Body of pancreas (tissue), 4 donors: ENCODE results near the gene BICD1. TPM values are rescaled to one million over a fixed set of nuclear protein-coding genes. Genes with fewer than 3 reads are reported as not detected.

Experiments used
- ATAC-seq: fragments of 150-250 bp; one replicate; pipeline ENCODE4 v1.9.1; 2016
- DNase-seq, 4 donors: peaks; one replicate each; pipeline ENCODE4 v3.0.0-alpha.2; 2019
- H3K27ac ChIP-seq, 4 donors: fragments of 200-600 bp; sonication (generic); 1 replicate in 3 of 4; 2 replicates in 1 of 4; pipeline versions ENCODE4 v1.5.1 to v1.6.1; 2016 to 2019; ENCODE audit warnings: mild to moderate bottlenecking in 1 of 4, mixed read lengths in 1 of 4, moderate library complexity in 1 of 4
- H3K27me3 ChIP-seq, 2 donors: fragments of 200-600 bp; sonication (generic); one replicate each; pipeline ENCODE4 v1.6.0; 2016; ENCODE audit warnings: mild to moderate bottlenecking in 1 of 2
- H3K36me3 ChIP-seq, 2 donors: fragments of 200-600 bp; sonication (generic); replicated peaks in 1 of 2; 2 replicates each; pipeline ENCODE4 v1.5.1; 2016; ENCODE audit warnings: low read depth in 2 of 2; ENCODE audit not compliant: insufficient read depth in 1 of 2
- H3K4me1 ChIP-seq: fragments of 200-600 bp; sonication (generic); one replicate; pipeline ENCODE4 v1.6.0; 2016
- H3K4me3 ChIP-seq, 2 donors: fragments of 200-600 bp; sonication (generic); 1 replicate in 1 of 2; 2 replicates in 1 of 2; pipeline ENCODE4 v1.5.1; 2016 to 2019
- H3K9me3 ChIP-seq, 3 donors: fragments of 200-600 bp; sonication (generic); 1 replicate in 2 of 3; 2 replicates in 1 of 3; pipeline ENCODE4 v1.5.1; 2016
- POLR2A ChIP-seq, 3 donors: fragments of 450-650 bp; IDR thresholded peaks; one replicate each; pipeline ENCODE4 v1.6.1; 2016; ENCODE audit warnings: antibody characterized with exemption in 3 of 3, mild to moderate bottlenecking in 2 of 3
- WGBS, 2 donors: methylation state at CpG; one replicate each; pipeline ENCODE4 v1.1.5; 2017; 5-methylcytosine and 5-hydroxymethylcytosine counted together
- intact Hi-C: fragments of 100-400 bp; cut with DNase I; formaldehyde crosslinking; loops from one replicate; pipeline ENCODE4 v1.15.1; 2023
- total RNA-seq, 2 donors: library from RNA; depleted of rRNA; stranded (reverse); fragments of >200 nt; gene quantifications; one replicate each; pipeline ENCODE4 v1.1.0, GENCODE V29; 2016
- TF ChIP-seq, protein P1 (sequence below), 7 experiments: fragments of 450-650 bp in 4 of 7; fragments of 200-600 bp in 3 of 7; sonication (generic) in 3 of 7; IDR thresholded peaks; one replicate each; pipeline ENCODE4 v1.5.1; 2016 to 2019; ENCODE audit warnings: antibody characterized with exemption in 7 of 7

BICD1 gene
- total RNA-seq, 2 donors from 2014 or later: 3.0 to 6.2 TPM

DNA sequence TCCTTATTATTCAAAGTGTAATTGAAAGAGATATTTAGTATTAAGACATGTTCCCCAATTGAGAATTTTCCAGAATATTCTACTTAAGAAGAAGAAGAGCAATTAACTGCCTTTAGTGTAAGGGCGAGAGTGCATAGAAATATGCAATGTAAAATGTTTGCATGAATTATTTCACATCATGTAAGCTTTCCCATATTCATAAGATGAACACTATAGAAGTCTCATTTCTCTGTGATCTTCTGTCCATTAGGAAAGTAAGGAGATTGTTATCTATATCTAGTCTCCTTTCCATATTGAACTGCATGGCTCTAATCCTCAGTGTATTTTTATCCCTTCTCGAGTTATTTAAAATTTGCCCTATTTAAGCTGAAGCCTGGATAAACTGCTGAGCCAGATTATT is 275.6 kb downstream of the BICD1 start:
- ATAC-seq (no peak), DNase-seq (no peak)
- H3K27me3 ChIP-seq: no peaks in the 10 kb centered on the region
- H3K9me3 ChIP-seq: no peaks in the 10 kb centered on the region
- H3K4me3 ChIP-seq: no peak overlapping the region
- TF ChIP-seq, protein P1, sequence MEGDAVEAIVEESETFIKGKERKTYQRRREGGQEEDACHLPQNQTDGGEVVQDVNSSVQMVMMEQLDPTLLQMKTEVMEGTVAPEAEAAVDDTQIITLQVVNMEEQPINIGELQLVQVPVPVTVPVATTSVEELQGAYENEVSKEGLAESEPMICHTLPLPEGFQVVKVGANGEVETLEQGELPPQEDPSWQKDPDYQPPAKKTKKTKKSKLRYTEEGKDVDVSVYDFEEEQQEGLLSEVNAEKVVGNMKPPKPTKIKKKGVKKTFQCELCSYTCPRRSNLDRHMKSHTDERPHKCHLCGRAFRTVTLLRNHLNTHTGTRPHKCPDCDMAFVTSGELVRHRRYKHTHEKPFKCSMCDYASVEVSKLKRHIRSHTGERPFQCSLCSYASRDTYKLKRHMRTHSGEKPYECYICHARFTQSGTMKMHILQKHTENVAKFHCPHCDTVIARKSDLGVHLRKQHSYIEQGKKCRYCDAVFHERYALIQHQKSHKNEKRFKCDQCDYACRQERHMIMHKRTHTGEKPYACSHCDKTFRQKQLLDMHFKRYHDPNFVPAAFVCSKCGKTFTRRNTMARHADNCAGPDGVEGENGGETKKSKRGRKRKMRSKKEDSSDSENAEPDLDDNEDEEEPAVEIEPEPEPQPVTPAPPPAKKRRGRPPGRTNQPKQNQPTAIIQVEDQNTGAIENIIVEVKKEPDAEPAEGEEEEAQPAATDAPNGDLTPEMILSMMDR (IDR thresholded peaks at IDR 0.05): no peak
- TF ChIP-seq POLR2A (IDR thresholded peaks at IDR 0.05): no peak
- no peaks in the 10 kb centered on the region for H3K4me1 ChIP-seq
- intact Hi-C loops: no loop called here
- H3K36me3 ChIP-seq: no peaks in the 10 kb centered on the region
- H3K27ac ChIP-seq: no peak overlapping the region
- WGBS, 2 donors: 82 to 86% methylated on average over 2 of the region's 2 CpGs

DNA sequence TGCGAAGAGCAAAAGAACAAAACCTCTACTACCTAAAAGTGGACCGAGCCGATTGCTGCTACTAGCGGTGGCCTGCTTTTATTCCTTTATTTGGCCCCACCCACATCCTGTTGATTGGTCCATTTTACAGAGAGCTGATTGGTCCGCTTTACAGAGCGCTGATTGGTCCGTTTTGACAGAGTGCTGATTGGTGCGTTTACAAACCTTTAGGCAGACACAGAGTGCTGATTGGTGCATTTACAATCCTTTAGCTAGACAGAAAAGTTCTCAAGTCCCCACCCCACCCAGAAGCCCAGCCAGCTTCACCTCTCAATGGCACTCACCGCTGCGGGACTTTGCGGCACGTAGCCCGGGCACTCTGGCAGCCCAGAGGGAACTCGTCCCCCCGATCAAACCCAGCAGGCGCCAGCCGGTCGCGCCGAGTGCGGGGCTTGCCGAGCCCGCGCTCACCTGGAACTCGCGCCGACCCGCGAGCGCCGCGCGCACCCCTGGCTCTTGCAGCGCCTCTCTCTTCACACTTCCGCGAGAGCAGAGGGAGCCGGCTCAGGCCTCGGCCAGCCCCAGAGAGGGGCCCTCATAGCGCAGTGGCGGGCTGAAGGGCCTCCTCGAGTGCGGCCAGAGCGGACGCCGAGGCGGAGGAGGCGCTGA is 284.0 kb downstream of the BICD1 start:
- intact Hi-C loops: no loop called here
- ATAC-seq: peak; percentile 87
- WGBS, 2 donors: 38 to 53% methylated on average over 35 to 47 of the region's 47 CpGs

DNA sequence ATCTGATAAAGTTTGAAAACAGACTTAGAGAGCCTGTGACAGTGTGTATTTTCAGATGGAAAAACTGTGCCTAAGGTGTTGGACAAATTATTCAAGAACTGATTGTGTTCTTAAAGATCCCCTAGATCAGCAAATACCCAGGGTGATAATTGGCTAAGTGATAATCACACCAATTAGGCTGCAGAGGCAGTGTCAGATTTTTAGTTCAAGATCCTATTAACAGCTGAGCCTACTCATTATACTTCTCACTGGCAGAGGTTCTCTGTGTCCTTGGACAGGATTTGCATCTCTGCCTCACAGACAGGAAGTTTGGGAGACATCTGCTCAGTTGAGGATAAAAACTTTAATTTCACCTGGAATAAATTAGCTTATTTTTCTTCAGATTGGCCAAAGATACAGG is 288.4 kb downstream of the BICD1 start:
- Histone ChIP-seq H3K27me3 (no peaks in the 10 kb centered on the region), H3K36me3 (no peaks in the 10 kb centered on the region), H3K9me3 (no peaks in the 10 kb centered on the region), H3K4me1 (peaks cover 18% of the 10 kb centered on the region), H3K27ac (no peak overlapping the region), H3K4me3 (no peak overlapping the region)
- intact Hi-C loops: no loop called here
- no peak for DNase-seq
- TF ChIP-seq, protein P1 (IDR thresholded peaks at IDR 0.05): no peak
- no peak for TF ChIP-seq POLR2A (IDR thresholded peaks at IDR 0.05)
- ATAC-seq: no peak

More for the DNA sequence above, 284.0 kb downstream of the BICD1 start:
- TF ChIP-seq POLR2A (IDR thresholded peaks at IDR 0.05): peak in 2 of 3 donors; percentile 38 to 41
- TF ChIP-seq, protein P1 (IDR thresholded peaks at IDR 0.05): no peak
- peak; percentile 47 to 63 (median 52) for DNase-seq
- H3K4me1 ChIP-seq: peaks cover 9% of the 10 kb centered on the region
- no peaks in the 10 kb centered on the region for H3K9me3 ChIP-seq
- no peaks in the 10 kb centered on the region for H3K36me3 ChIP-seq
- peak overlapping the region in 3 of 4 donors; percentile 33 to 56 (median 50) for H3K27ac ChIP-seq
- no peaks in the 10 kb centered on the region for H3K27me3 ChIP-seq
- peak overlapping the region; percentile 17 to 18 for H3K4me3 ChIP-seq

DNA sequence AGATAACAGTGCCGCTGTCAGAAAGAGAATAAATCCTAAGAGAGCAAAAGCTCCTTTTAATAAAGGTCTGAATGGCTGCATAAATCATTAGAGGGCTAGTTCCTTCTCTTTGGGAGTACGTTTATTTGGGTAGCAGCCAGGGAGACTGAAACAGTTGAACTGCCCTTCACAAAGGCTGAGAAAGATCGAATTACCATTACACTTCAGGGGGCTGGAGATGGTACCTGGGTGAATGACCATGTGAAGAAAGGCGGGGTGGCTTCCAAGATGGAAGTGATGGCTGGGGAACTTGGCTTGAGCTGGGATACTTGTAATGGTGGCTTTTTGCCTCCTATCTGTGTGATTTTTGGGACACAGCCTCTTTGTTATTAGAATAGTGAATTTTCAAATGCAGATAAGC is 291.0 kb downstream of the BICD1 start:
- H3K36me3 ChIP-seq: no peaks in the 10 kb centered on the region
- no peak for ATAC-seq
- H3K4me3 ChIP-seq: no peak overlapping the region
- 66 to 80% methylated on average over 4 of the region's 4 CpGs for WGBS, 2 donors
- no peak overlapping the region for H3K27ac ChIP-seq
- no peaks in the 10 kb centered on the region for H3K9me3 ChIP-seq
- TF ChIP-seq, protein P1 (IDR thresholded peaks at IDR 0.05): no peak
- intact Hi-C loops: no loop called here
- no peak for DNase-seq
- H3K27me3 ChIP-seq: no peaks in the 10 kb centered on the region
- H3K4me1 ChIP-seq: peaks cover 27% of the 10 kb centered on the region

DNA sequence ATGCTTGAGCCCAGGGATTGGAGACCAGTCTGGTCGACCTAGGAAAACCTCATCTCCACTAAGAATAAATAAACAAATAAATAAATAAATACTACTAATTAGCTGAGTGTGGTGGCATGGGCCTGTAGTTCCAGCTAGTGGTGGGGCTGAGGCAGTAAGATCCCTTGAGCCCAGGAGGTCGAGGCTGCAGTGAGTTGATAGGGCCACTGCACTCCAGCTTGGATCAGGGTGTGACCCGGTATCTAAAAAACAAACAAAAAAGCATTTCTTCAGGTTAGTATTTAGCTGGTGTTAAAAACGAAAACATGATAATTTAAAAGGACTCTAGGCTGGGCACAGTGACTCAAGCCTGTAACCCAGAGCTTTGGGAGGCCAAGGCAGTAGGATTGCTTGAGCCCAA is 291.5 kb downstream of the BICD1 start:
- Histone ChIP-seq H3K27ac (peak overlapping the region in 3 of 4 donors; percentile 96 to 97 (median 96)), H3K9me3 (no peaks in the 10 kb centered on the region), H3K4me3 (no peak overlapping the region), H3K4me1 (peaks cover 31% of the 10 kb centered on the region), H3K27me3 (no peaks in the 10 kb centered on the region), H3K36me3 (no peaks in the 10 kb centered on the region)
- 79 to 83% methylated on average over 4 of the region's 4 CpGs for WGBS, 2 donors
- ATAC-seq: no peak
- intact Hi-C loops: no loop called here
- no peak for DNase-seq
- TF ChIP-seq POLR2A (IDR thresholded peaks at IDR 0.05): no peak
- TF ChIP-seq, protein P1 (IDR thresholded peaks at IDR 0.05): no peak
